GM12875 (cell line): ENCODE results near the gene EVPL.
A peak's percentile ranks its signal among the peaks of the same experiment; 100 is the strongest.

Experiments
- H3K4me3 ChIP-seq: one replicate; pipeline ENCODE4 v1.5.1; 2011; ENCODE audit warnings: low read depth, low read length, control low read depth
- TF ChIP-seq, protein P1 (sequence below): IDR thresholded peaks from 2 replicates; pipeline ENCODE4 v1.5.1; 2011; ENCODE audit warnings: low read depth, mild to moderate bottlenecking, control low read depth, inconsistent platforms, low read length, moderate library complexity, borderline replicate concordance; ENCODE audit not compliant: insufficient read depth

The EVPL gene

DNA sequence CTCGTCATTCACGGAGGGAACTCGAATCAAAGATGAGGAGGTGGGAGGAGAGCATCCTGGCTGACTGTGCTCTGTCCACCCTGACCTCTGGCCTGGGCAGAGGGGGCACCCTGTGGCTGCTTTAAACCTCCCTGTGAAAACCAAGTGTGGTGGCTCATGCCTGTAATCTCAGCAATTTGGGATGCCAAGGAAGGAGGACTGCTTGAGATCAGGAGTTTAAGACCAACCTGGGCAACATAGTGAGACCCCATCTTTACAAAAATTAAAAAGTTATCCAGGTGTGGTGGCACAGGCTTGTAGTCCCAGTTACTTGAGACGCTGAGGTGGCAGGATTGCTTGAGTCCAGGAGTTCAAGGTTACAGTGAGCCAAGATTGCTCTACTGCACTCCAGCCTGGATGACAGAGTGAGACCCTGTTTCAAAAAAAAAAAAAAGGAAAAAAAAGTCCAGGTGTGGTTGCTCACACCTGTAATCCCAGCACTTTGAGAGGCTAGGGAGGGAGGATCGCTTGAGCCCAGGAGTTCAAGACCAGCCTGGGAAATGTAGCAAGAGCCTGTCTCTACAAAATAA lies 32.2 kb downstream of the EVPL start:
- TF ChIP-seq, protein P1, sequence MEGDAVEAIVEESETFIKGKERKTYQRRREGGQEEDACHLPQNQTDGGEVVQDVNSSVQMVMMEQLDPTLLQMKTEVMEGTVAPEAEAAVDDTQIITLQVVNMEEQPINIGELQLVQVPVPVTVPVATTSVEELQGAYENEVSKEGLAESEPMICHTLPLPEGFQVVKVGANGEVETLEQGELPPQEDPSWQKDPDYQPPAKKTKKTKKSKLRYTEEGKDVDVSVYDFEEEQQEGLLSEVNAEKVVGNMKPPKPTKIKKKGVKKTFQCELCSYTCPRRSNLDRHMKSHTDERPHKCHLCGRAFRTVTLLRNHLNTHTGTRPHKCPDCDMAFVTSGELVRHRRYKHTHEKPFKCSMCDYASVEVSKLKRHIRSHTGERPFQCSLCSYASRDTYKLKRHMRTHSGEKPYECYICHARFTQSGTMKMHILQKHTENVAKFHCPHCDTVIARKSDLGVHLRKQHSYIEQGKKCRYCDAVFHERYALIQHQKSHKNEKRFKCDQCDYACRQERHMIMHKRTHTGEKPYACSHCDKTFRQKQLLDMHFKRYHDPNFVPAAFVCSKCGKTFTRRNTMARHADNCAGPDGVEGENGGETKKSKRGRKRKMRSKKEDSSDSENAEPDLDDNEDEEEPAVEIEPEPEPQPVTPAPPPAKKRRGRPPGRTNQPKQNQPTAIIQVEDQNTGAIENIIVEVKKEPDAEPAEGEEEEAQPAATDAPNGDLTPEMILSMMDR, result no peak
- no peak overlapping the region for H3K4me3 ChIP-seq

DNA sequence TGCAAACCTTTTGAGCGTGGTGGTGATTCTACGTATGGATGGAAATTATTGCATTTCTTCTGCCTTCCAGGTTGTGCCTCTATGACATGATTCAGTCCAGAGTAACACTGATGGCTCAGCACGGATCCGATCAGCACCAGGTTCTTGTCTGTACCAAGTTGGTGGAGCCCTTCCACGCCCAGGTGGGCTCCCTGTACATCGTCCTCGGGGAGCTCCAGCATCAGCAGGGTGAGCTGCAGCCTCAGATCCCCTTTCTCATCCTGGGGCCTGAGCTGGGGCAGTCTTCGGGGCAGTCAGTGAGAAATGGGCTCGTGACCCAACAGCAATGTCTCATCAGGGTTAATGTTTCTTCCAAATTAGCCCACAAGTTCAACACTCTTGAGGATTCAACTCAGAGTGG lies 35.7 kb downstream of the EVPL start:
- no peak overlapping the region for H3K4me3 ChIP-seq
- TF ChIP-seq, protein P1, result no peak

DNA sequence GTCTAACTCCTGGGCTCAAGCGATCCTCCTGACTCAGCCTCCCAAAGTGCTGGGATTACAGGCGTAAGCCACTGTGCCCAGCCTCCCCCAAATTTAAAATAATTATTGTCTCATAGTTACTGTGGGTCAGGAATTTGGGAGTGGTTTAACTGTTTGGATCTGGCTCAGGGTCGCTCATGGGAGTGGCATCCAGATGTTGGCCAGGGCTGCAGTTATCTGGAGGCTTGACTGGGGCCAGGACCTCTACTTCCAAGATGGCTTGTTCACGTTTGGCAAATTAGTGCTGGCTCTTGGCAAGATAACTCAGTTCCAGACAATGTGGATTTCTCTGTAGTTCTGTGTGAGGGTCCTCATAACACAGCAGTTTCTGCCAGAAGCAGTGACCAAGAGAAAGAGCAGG lies 40.1 kb downstream of the EVPL start:
- TF ChIP-seq, protein P1, result no peak

DNA sequence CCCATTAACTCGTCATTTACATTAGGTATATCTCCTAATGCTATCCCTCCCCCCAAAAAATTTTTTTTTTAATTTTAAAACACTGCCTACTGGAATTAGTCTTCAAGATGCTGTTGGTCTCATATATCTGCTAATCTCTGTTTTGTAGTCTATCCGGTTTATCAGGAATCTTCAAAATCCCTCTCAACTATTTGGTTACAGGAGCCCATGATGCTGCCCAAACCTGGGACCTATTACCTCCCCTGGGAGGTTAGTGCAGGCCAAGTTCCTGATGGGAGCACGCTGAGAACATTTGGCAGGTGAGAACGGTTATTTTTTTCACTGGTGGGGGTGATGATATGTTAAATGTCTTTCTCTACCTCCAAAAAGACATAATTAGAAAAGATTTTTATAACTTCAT lies 41.1 kb downstream of the EVPL start:
- no peak overlapping the region for H3K4me3 ChIP-seq
- TF ChIP-seq, protein P1, result no peak

More for the DNA sequence above, 40.1 kb downstream of the EVPL start:
- H3K4me3 ChIP-seq, result no peak overlapping the region

DNA sequence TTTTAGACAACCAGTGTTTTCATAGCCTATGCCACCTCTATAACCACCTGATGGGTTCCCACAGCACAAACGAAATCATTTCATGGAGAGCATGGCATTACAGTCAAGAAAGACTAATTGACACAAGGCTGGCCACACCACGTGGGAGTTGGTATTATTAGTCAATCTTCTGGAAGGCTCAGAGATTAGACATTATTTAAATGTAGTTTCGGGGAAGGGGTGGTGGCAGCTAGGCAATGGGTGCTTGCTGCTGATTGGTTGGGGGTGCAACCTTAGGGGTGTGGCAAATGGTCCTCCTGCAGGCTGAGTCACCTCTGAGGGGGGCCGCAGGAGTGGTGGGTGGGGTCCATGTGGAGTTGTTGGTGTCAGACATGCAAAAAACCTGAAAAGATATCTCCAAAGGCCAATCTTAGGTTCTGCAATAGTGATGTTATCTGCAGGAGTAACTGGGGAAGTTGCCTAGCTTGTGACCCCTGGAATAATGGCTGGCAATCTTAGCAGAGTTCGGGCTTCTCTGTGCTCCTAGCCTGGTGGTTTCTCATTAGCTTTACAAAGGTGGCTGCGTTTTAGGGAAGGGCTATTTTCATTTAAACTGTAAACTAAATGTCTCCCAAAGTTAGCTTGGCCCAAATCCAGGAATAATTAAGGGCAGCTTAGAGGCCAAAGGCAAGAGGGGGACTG lies 43.5 kb downstream of the EVPL start:
- H3K4me3 ChIP-seq, result no peak overlapping the region
- TF ChIP-seq, protein P1, result no peak

- H3K4me3 ChIP-seq, result no peak overlapping the region
- TF ChIP-seq, protein P1, result no peak
Observed at GRCh38 chr17:75981019-75981615, 46.0 kb downstream of the EVPL start.

DNA sequence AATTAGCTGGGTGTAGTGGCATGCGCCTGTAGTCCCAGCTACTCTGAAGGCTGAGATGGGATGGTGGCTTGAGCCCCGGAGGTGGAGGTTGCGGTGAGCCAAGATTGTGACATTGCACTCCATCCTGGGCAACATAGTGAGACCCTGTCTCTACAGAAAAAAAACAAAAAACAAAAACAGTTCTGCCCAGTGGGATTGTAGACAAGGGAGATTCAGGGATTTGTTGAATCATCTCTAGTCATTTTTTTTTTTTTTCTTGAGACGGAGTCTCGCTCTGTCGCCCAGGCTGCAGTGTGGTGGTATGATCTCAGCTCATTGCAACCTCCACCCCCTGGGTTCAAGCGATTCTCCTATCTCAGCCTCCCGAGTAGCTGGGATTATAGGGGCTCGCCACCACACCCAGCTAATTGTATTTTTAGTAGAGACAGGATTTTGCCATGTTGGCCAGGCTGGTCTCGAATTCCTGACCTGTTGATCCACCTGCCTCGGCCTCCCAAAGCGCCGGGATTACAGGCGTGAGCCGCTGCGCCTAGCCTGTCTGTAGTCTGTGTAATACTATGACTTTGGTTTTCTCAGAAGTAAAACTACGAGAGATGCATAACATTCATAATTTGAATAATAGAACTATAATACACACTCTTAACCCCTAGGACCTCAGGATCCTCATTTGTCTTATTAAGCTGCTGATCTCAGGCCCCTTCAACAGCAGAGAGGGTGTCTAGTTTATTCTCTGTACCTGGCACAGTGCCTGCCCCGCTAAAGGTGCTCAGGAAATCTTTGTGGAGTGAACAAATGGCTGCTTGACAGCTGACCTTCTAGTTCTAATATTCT lies 46.7 kb downstream of the EVPL start:
- TF ChIP-seq, protein P1, result no peak
- peak overlapping the region; percentile 76 for H3K4me3 ChIP-seq
